PC-3 (cell line): Measurements from ENCODE around the gene TMEM204.
"Not testable (repeated sequence)": the region's sequence is repeated elsewhere in the genome, so short reads cannot be mapped to it uniquely, and the experiment has no call there.

Experiments used
- CTCF ChIP-seq: fragments of 300-600 bp; sonication (generic); conservative IDR thresholded peaks from 2 replicates; pipeline ENCODE4 v1.5.1; 2017; ENCODE audit warnings: antibody characterized with exemption, low read depth, mild to moderate bottlenecking, low read length
- EZH2 ChIP-seq: fragments of 300-600 bp; sonication (generic); IDR thresholded peaks from one replicate; pipeline ENCODE4 v1.6.1; 2017; ENCODE audit warnings: antibody characterized with exemption, mild to moderate bottlenecking, low read length; ENCODE audit not compliant: unreplicated experiment
- EZH2phosphoT487 ChIP-seq: fragments of 300-600 bp; sonication (generic); IDR thresholded peaks from 2 replicates; pipeline ENCODE4 v1.6.1; 2018; ENCODE audit warnings: mild to moderate bottlenecking, antibody characterized with exemption, low read length, borderline replicate concordance

GRCh38 chr16:1595511-1595910, 62.0 kb downstream of the TMEM204 start:
- TF ChIP-seq CTCF, EZH2phosphoT487, EZH2: not testable (repeated sequence)
